C1 segment of cervical spinal cord (tissue), 14 donors: ENCODE data around the gene RNF215.
"Not testable (repeated sequence)": the region's sequence is repeated elsewhere in the genome, so short reads cannot be mapped to it uniquely, and the experiment has no call there.

Experiments
- DNase-seq, 14 donors: peaks; one replicate each; lab custom pipeline; 2025; lab: John Stamatoyannopoulos, UW

Gene RNF215

DNA sequence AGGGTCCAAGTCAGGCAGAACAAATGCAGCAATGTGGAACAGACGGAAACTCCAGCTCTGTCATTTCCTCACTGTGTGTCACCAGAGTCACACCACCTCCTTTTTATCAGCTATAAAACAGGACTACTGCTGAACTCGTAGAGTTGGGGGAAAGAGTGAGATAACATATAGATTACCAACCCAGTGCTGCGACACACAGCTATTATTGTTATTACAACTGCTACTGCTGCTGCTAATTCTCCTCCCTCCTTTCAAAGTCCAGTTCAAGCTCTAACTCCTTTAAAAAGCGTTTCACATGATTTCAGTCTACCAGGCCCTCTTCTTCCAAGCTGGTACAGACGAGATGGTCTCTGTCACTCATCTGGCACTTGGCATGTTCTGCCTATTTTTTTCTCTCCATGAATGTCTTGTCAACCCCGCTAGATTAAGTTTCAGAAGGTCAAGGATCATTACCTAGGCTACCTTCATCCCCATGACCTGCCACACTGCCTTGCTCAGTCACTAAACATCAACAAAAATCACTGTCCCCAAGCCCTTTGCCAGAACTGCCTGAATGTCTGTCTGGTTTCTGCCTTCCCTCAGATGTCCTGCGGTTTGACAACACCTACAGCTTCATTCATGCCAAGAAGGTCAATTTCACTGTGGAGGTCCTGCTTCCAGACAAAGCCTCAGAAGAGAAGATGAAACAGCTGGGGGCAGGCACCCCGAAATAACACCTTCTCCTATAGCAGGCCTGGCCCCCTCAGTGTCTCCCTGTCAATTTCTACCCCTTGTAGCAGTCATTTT lies 34.7 kb upstream of the RNF215 start:
- no peak for DNase-seq

- DNase-seq, result no peak
Observed at GRCh38 chr22:30420347-30421125, 33.3 kb upstream of the RNF215 start.

DNA sequence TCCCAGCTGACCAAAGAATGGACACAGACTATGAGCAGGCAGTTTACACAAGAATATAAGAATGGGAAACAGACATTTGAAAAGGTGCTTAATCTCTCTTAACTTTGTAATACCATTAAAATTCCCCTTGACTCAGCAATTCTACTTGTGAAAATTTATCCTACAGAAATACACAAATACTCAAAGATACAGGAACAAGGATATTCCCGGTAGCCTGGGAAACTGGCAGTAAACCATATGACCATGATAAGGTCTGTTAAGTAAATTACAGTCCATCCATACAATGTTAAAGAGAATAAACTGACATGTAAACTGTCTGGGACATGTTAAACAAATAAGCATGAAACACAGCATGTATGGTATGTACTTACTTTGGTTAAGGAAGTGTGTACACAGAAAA lies 29.6 kb upstream of the RNF215 start:
- no peak for DNase-seq

- DNase-seq, result no peak
Observed at GRCh38 chr22:30416403-30416802, 29.2 kb upstream of the RNF215 start.

- no peak for DNase-seq
Observed at GRCh38 chr22:30414525-30415047, 27.4 kb upstream of the RNF215 start.

GRCh38 chr22:30413745-30414524 lies 26.7 kb upstream of the RNF215 start:
- DNase-seq, result no peak

DNA sequence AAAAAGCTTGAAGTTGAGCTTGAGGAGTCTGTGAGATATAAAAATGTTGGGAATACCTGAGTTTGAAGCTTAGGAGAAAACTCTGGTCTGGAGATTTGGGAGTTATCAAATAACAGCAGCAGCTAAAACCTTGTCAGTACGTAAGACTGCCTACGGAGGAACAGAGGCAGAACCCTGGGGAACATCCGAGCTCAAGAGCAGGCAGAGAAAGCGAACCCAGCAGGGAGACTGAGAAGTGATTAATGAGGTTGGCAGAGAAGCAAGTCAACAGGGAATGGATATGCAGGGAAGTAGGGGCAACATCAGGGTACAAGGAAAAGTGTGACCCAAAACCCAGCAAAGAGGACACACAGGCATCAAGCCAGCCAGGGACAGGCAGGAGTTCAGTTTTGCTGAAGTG lies 25.8 kb upstream of the RNF215 start:
- DNase-seq, result no peak

DNA sequence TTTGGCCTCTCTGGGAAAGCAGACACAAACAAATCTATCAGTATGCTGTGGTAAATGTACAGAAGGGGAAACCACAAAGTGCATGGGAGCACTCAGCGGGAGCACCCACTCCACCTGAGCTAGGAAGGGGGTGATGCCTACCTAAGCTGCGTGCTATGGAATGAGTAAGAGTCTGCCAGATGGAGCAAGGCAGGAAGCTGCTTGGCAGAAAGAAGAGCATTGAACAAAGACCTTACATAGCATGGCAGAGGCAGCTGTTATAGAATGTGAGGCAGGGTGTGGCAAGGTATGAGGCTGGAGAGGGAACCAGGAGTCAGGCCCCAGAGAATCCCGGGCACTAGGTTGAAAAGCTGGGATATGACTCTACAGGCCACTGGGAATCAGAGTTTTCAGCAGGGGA lies 24.6 kb upstream of the RNF215 start:
- no peak for DNase-seq

DNA sequence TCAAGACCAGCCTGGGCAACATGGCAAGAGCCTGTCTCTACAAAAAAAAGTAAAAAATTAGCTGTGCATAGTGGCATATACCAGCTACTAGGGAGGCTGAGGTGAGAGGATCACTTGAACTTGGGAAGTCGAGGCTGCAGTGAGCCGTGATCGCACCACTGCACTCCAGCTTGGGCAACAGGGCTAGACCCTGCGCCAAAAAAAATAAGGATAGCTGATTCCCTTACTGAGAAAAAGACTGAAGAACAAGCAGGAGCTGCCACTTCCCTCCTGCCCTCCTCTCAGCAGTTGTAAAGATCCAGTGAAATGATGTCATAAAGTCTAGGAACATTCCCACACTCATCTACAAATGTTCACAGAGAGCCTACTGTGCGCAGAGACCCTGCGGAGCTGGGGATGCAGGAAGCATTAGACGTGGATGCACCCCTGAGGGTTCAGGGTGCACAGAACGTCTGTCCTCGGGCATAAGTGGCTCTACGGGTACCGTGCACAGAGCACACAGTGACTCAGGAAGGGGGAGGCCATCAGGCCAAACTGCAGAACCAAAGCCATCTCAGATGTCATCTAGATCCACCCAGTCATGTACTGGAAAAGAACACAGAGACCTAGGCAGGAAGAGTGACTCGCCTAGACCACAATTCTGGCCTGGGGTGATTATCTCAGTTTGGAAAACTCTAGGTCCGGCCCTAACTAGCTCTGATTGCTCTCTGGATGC lies 21.3 kb upstream of the RNF215 start:
- DNase-seq, result no peak

GRCh38 chr22:30406400-30406799 lies 19.2 kb upstream of the RNF215 start:
- DNase-seq, result no peak

DNA sequence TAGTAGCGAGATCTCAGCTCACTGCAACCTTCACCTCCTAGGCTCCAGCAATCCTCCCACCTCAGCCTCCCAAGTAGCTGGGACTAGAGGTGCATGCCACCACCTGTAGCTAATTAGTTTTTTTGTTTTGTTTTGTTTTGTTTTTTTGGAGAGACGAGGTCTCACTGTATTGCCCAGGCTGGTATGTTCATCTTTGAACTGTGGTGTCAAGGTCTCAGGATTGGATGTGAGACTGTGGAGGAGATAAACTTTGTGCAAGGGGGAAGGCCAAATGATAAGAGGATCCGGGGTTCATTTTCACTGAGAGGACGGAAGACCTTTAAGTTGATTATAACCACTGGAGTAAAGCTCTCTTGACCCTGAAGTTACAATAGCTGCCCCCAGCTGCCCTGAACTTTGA lies 18.5 kb upstream of the RNF215 start:
- DNase-seq, result no peak

DNA sequence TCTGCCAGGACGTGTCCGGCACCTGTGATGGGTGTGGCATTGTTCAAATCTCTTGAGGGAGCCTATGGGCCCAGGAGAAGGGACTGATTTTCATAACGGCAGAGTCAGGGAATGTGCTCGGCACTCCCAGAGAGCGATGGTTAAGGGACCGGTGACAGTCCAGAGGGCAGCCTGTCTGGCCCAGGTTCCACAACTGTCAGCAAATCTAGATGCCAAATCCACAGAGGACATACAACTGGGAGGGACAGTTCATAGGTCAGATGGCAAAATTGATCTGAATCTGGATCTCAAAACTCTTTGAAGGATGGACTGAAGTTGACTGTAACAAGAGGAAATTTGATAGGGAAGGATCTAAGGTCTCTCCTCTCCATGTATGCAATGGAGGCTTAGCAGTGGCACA lies 17.1 kb upstream of the RNF215 start:
- no peak for DNase-seq

- DNase-seq, result not testable (repeated sequence)
Observed at GRCh38 chr22:30402766-30403104, 15.5 kb upstream of the RNF215 start.

DNA sequence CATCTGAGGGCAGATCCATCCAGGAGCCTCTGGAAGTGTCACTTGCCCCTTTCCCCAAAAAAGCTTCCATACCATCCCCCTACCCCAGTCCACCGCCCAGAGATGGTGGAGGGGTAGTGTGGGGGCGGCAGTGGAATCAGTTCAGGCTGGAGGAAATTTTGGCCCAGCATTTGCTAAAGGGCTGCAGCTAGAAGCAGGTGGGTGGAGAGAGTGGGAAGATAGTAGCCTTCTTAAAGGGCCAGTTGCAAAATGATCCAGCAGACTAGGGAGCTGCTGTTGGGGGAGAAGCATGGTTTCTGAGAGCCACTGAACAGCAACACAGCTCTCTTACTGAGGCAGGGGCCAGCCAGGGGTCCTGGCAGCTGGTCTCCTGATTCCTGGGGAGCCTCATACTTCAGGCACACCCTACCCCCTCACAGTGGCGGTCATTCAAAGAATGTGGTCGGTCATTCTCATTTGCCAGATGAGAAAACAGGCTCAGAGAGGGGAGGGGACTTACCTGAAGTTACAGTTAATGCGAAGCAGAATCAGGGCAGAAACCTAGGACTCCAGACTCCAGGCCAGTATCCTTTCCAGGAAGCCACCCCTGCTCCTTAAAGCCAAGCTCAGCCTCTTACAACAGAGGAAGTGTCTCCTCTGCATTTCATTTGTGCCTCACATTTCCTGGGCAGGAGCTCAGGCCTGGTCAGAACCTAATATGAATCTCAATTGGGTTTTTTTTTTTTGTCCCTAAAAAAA lies 15.0 kb upstream of the RNF215 start:
- peak in 1 of 14 donors; percentile 21 for DNase-seq

DNA sequence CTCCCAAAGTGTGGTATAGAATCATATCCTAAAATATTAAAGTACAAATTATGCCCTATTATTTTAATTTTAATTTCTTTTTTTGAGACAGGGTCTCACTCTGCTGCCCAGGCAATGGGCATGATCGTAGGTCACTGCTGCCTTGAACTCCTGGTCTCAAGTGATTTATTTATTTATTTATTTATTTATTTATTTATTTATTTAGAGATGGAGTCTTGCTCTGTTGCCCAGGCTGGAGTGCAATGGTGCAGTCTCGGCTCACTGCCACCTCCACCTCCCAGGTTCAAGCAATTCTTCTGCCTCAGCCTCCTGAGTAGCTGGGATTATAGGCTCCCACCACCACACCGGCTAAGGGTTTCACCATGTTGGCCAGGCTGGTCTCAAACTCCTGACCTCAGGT lies 13.8 kb upstream of the RNF215 start:
- not testable (repeated sequence) for DNase-seq

DNA sequence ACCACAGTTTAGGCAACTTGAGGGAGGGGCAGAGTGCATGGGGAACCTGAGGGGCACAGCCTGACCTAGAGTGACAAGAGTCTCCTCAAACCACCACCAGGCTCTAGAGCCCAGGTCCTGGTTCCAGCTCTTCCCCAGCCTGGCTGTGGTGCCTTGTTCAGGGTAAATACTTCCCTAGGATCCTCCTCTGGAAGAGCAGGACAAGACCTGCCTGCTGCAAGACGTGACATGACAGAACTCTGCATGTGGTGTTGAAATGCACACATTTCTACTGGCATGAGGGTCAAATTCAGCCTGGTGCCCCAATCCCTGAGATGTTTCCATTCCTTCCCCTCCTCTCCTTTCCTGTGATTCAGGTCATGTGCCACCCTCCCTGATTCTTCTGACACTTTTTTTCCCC lies 12.9 kb upstream of the RNF215 start:
- DNase-seq, result no peak

DNA sequence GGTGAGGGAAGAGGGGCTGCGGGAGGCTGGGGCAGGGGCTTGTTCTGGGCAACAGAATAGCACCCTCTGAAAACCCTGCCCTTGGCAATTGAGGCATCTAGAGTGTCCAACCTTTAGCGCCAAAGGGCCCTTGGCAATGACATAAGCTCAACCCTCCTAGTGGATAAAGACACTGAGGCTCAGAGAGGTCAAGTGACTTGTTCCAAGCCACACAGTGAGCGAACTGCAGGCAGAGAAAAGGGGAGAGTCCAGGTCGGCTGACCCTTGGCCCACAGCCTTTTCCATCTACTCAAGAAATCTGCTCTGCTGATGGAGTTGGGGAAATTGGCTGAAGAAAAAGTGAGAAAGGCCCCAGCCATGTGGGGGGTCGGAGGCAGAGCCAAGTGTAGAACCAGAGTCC lies 12.5 kb upstream of the RNF215 start:
- no peak for DNase-seq

GRCh38 chr22:30398685-30399680 lies 11.8 kb upstream of the RNF215 start:
- peak in 1 of 14 donors; percentile 20 for DNase-seq
